SK-N-SH (cell line): ENCODE data around the gene APH1B. TPM values are rescaled to one million over a fixed set of nuclear protein-coding genes. Genes with fewer than 3 reads are reported as not detected.

Experiments used
- CTCF ChIA-PET: fragments of 300-600, 350-600 bp; formaldehyde crosslinking; extraction: SDS; loops from one replicate; lab custom pipeline; 2021; lab: Yijun Ruan, JAX
- POLR2A ChIA-PET: fragments of 350-600 bp; sonication (Branson Sonifier 250); formaldehyde crosslinking; extraction: SDS; loops from one replicate; lab custom pipeline; 2020; ENCODE audit warnings: antibody characterized with exemption, inconsistent platforms; lab: Yijun Ruan, JAX
- DNase-seq: peaks from one replicate; pipeline ENCODE4 v3.0.0; 2012
- H2AFZ ChIP-seq: fragments of 200-600 bp; sonication (generic); 2 replicates; pipeline ENCODE4 v1.8.1; 2016; ENCODE audit warnings: antibody characterized with exemption, mild to moderate bottlenecking, low read depth
- H3F3A ChIP-seq: fragments of 200-600 bp; sonication (generic); replicated peaks from 2 replicates; pipeline ENCODE3; 2016; ENCODE audit warnings: antibody characterized with exemption, mild to moderate bottlenecking; ENCODE audit not compliant: insufficient read depth
- H3K27ac ChIP-seq, 2 experiments: fragments of 200-500 bp in 1 of 2; fragments of 200-600 bp in 1 of 2; sonication (Bioruptor generic) in 1 of 2; sonication (generic), shearing (Covaris generic) in 1 of 2; 2 replicates each; pipeline versions ENCODE4 v1.5.1 to v1.6.1; 2014 to 2016; ENCODE audit warnings: low read depth in 2 of 2, inconsistent platforms in 1 of 2, low read length in 1 of 2, mild to moderate bottlenecking in 1 of 2, mixed read lengths in 1 of 2
- H3K27me3 ChIP-seq: fragments of 200-600 bp; sonication (generic), shearing (Covaris generic); 2 replicates; pipeline ENCODE4 v1.6.1; 2016; ENCODE audit warnings: mixed run types; ENCODE audit not compliant: insufficient read depth
- H3K36me3 ChIP-seq, 2 experiments: fragments of 200-500 bp in 1 of 2; fragments of 200-600 bp in 1 of 2; sonication (Bioruptor generic) in 1 of 2; sonication (generic) in 1 of 2; replicated peaks in 1 of 2; 2 replicates each; pipeline versions ENCODE3 to v1.5.1; 2014 to 2016; ENCODE audit warnings: low read length in 1 of 2, mild to moderate bottlenecking in 1 of 2; ENCODE audit not compliant: insufficient read depth in 2 of 2, control insufficient read depth in 1 of 2
- H3K4me1 ChIP-seq, 2 experiments: fragments of 200-500 bp in 1 of 2; fragments of 200-600 bp in 1 of 2; sonication (Bioruptor generic) in 1 of 2; sonication (generic), shearing (Covaris generic) in 1 of 2; 2 replicates each; pipeline versions ENCODE4 v1.5.1 to v1.6.1; 2014 to 2016; ENCODE audit warnings: low read depth in 1 of 2, low read length in 1 of 2, mixed run types in 1 of 2; ENCODE audit not compliant: insufficient read depth in 2 of 2, control insufficient read depth in 1 of 2
- H3K4me2 ChIP-seq: fragments of 200-600 bp; sonication (generic), shearing (Covaris generic); 2 replicates; pipeline ENCODE4 v1.6.1; 2017; ENCODE audit warnings: mixed run types
- H3K4me3 ChIP-seq, 2 experiments: fragments of 200-500 bp in 1 of 2; fragments of 200-600 bp in 1 of 2; sonication (Bioruptor generic) in 1 of 2; sonication (generic), shearing (Covaris generic) in 1 of 2; 2 replicates each; pipeline versions ENCODE4 v1.5.1 to v1.8.1; 2014 to 2016; ENCODE audit warnings: low read depth in 2 of 2, inconsistent platforms in 1 of 2, low read length in 1 of 2, mild to moderate bottlenecking in 1 of 2, mixed read lengths in 1 of 2, moderate library complexity in 1 of 2
- H3K79me2 ChIP-seq: fragments of 200-600 bp; sonication (generic); 2 replicates; pipeline ENCODE4 v1.8.1; 2017; ENCODE audit warnings: mild to moderate bottlenecking; ENCODE audit not compliant: insufficient read depth
- H3K9ac ChIP-seq: fragments of 200-600 bp; sonication (generic); 2 replicates; pipeline ENCODE4 v1.6.1; 2017; ENCODE audit warnings: mixed run types
- H3K9me2 ChIP-seq: fragments of 200-600 bp; sonication (generic); 2 replicates; pipeline ENCODE4 v1.6.1; 2017; ENCODE audit warnings: mixed run types
- H3K9me3 ChIP-seq: fragments of 200-600 bp; sonication (generic); 2 replicates; pipeline ENCODE4 v1.6.1; 2017; ENCODE audit warnings: mixed run types, mild to moderate bottlenecking, moderate library complexity
- H4K20me1 ChIP-seq: fragments of 200-600 bp; sonication (generic); 2 replicates; pipeline ENCODE4 v1.6.1; 2017; ENCODE audit warnings: mild to moderate bottlenecking, mixed run types; ENCODE audit not compliant: insufficient read depth
- ELF1 ChIP-seq: IDR thresholded peaks from 2 replicates; pipeline ENCODE4 v1.4.0; 2012
- FOSL2 ChIP-seq: IDR thresholded peaks from 2 replicates; pipeline ENCODE4 v1.4.0; 2012; ENCODE audit warnings: low read depth, mild to moderate bottlenecking, moderate library complexity, borderline replicate concordance
- FOXM1 ChIP-seq: IDR thresholded peaks from 2 replicates; pipeline ENCODE4 v1.4.0; 2012; ENCODE audit warnings: low read depth, mild to moderate bottlenecking
- GATA2 ChIP-seq: sonication (generic); formaldehyde crosslinking; IDR thresholded peaks from 2 replicates; pipeline ENCODE4 v1.5.0; 2020; ENCODE audit warnings: mild to moderate bottlenecking, missing genetic modification reagents
- IRF3 ChIP-seq: fragments of 150-350 bp; IDR thresholded peaks from 2 replicates; pipeline ENCODE4 v1.6.1; 2016; ENCODE audit warnings: mild to moderate bottlenecking, low read depth, low read length
- JUND ChIP-seq: IDR thresholded peaks from 2 replicates; pipeline ENCODE4 v1.4.0; 2012
- MAX ChIP-seq: IDR thresholded peaks from 2 replicates; pipeline ENCODE4 v1.4.0; 2012; ENCODE audit warnings: low read depth
- MEF2A ChIP-seq: IDR thresholded peaks from 2 replicates; pipeline ENCODE4 v1.4.0; 2012; ENCODE audit warnings: low read depth, borderline replicate concordance
- SMC3 ChIP-seq: IDR thresholded peaks from 2 replicates; pipeline ENCODE4 v1.6.1; 2012; ENCODE audit warnings: low read depth, low read length, improper control_type of control experiment
- YY1 ChIP-seq: IDR thresholded peaks from 2 replicates; pipeline ENCODE4 v1.4.0; 2012; ENCODE audit warnings: low read depth, mild to moderate bottlenecking
- ZBTB33 ChIP-seq: IDR thresholded peaks from 2 replicates; pipeline ENCODE4 v1.4.0; 2012; ENCODE audit warnings: low read depth, borderline replicate concordance
- WGBS: methylation state at CpG from one replicate; pipeline ENCODE4 v1.1.6; 2017; ENCODE audit warnings: low lambda C conversion rate; 5-methylcytosine and 5-hydroxymethylcytosine counted together
- polyA plus RNA-seq, 3 experiments: library from polyadenylated mRNA; depleted of rRNA; stranded (reverse); fragments of >200 nt; gene quantifications; 2 replicates each; pipeline ENCODE4 v1.2.3, GENCODE V29; 2012

Gene APH1B
- polyA plus RNA-seq, 1 of the 3 experiments (the other 2 are of a cell fraction), result 7.6 TPM

- Histone ChIP-seq H3K9me2 (no peaks in the 10 kb centered on the region), H2AFZ (no peak overlapping the region), H3K9me3 (no peaks in the 10 kb centered on the region), H3F3A (peaks cover 13% of the 10 kb centered on the region), H3K4me3 (no peak overlapping the region)
- POLR2A ChIA-PET, result no interaction called here
- WGBS, result 96% methylated on average over 9 of the region's 9 CpGs
- no peak for TF ChIP-seq FOSL2
- TF ChIP-seq YY1, result no peak
- TF ChIP-seq GATA2 (CRISPR knock-in tag), result no peak
- TF ChIP-seq IRF3, result no peak
- TF ChIP-seq JUND, result no peak
- TF ChIP-seq ELF1, result no peak
- no peak for TF ChIP-seq MEF2A
- TF ChIP-seq, all 33 proteins: peak for 0
- no peak overlapping the region for H3K27ac ChIP-seq
- H3K36me3 ChIP-seq, result peaks cover 25 to 61% of the 10 kb centered on the region in 2 experiments
- no peak for DNase-seq
- H3K4me1 ChIP-seq, result peaks cover 2 to 10% of the 10 kb centered on the region in 2 experiments; a peak in 3 of 4 replicates
- no peaks in the 10 kb centered on the region for H3K79me2 ChIP-seq
- H3K9ac ChIP-seq, result no peak overlapping the region
- CTCF ChIA-PET, result interaction anchor here (0.8 to 1.5 kb wide), 3 partner anchors 189 to 236 kb away, joined by 3 to 4 read pairs (median 3); no protein-coding TSS in a partner anchor
- no peak overlapping the region for H3K4me2 ChIP-seq
- no peaks in the 10 kb centered on the region for H4K20me1 ChIP-seq
- H3K27me3 ChIP-seq, result no peaks in the 10 kb centered on the region
These were observed 5.7 kb downstream of the APH1B start for GRCh38 chr15:63283126-63283525.

- Histone ChIP-seq H3K9ac (no peak overlapping the region), H2AFZ (no peak overlapping the region), H3K79me2 (no peaks in the 10 kb centered on the region), H3K4me2 (no peak overlapping the region), H3K9me3 (no peaks in the 10 kb centered on the region), H3K4me1 (peaks cover 0 to 10% of the 10 kb centered on the region in 2 experiments; a peak in 2 of 4 replicates), H3K9me2 (no peaks in the 10 kb centered on the region), H3K36me3 (peaks cover 24 to 60% of the 10 kb centered on the region in 2 experiments), H3K27me3 (no peaks in the 10 kb centered on the region), H3K4me3 (no peak overlapping the region), H3F3A (peaks cover 13% of the 10 kb centered on the region), H3K27ac (no peak overlapping the region), H4K20me1 (no peaks in the 10 kb centered on the region)
- WGBS, result 100% methylated on average over 5 of the region's 6 CpGs
- ChIA-PET CTCF (interaction anchor here (1.2 to 1.6 kb wide), 3 partner anchors 118 to 190 kb away, joined by 3 to 6 read pairs (median 4); no protein-coding TSS in a partner anchor), POLR2A (no interaction called here)
- TF ChIP-seq ELF1 (no peak), SMC3 (no peak), FOXM1 (no peak)
- no peak for DNase-seq
These were observed 6.9 kb downstream of the APH1B start for GRCh38 chr15:63284335-63284734.

GRCh38 chr15:63287109-63287508 lies 9.7 kb downstream of the APH1B start:
- CTCF ChIA-PET, result interaction anchor here (0.9 to 6.2 kb wide), 6 partner anchors 14 to 127 kb away, joined by 3 to 73 read pairs (median 7); no protein-coding TSS in a partner anchor
- Histone ChIP-seq H3K27me3 (no peaks in the 10 kb centered on the region), H3K4me3 (no peak overlapping the region), H3K9me2 (no peaks in the 10 kb centered on the region), H3K9ac (no peak overlapping the region), H3F3A (peaks cover 34% of the 10 kb centered on the region), H2AFZ (peak overlapping the region; percentile 45; the same call in 1 of the 2 replicates), H3K9me3 (no peaks in the 10 kb centered on the region), H4K20me1 (no peaks in the 10 kb centered on the region), H3K36me3 (peaks cover 18 to 40% of the 10 kb centered on the region in 2 experiments), H3K27ac (peak overlapping the region in 1 of 2 experiments; percentile 28; a peak in 1 of 4 replicates), H3K79me2 (0 out of 2 replicates have a peak, but pooled peaks cover 6% of the 10 kb centered on the region), H3K4me2 (no peak overlapping the region), H3K4me1 (peaks cover 0 to 21% of the 10 kb centered on the region in 2 experiments; a peak in 2 of 4 replicates)
- no peak for DNase-seq
- POLR2A ChIA-PET, result no interaction called here
- TF ChIP-seq JUND (0 out of 2 replicates have a peak, but pooled peaks have one; percentile 8), MAX (peak; percentile 52), FOSL2 (peak; percentile 19; the same call in 1 of the 2 replicates), ZBTB33 (no peak)
- WGBS, result 82% methylated on average over 2 of the region's 2 CpGs
